Measurements from ENCODE around the gene SLC31A1.

The SLC31A1 gene

GRCh38 chr9:113306566-113306965 lies 85.2 kb downstream of the SLC31A1 start:
- ATAC-seq (replicated peaks; ENCODE audit: extremely low read depth, poor library complexity, severe bottlenecking) (no peak), DNase-seq (ENCODE audit: low spot score in 2 of 2) (no peak)
- no peak overlapping the region for H3K4me3 Mint-ChIP-seq
- H3K4me1 Mint-ChIP-seq: no peaks in the 10 kb centered on the region
- H3K36me3 Mint-ChIP-seq (ENCODE audit: insufficient read depth): no peaks in the 10 kb centered on the region
- H3K27me3 Mint-ChIP-seq: peaks cover 20% of the 10 kb centered on the region
- no peak overlapping the region for H3K27ac Mint-ChIP-seq (ENCODE audit: low read depth)
- no peaks in the 10 kb centered on the region for H3K9me3 Mint-ChIP-seq

DNA sequence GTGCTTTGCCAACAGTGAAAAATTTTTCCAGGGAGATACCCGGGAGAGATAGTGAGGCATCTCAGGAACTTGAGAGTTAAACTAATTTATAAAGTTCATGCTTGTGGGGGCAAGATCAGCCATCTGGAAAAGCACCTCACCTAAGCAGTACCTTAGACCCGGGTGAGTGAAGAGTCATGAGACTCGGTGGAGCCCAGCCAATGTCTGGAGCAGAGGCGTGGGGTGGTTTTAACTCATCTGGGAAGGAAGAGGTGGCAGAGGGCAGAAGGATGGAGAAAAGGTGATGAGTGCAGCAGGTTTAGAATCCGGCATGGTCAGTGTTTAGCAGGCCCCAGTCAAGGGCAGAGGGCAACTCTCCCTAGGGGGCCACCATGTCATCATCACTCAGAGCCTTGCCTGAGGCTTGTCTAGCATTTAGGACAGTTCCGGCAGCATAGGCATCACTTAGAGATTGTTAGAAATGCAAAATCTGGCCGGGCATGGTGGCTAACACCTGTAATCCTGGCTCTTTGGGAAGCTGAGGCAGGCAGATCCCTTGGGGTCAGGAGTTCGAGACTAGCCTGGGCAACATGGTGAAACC lies 86.1 kb downstream of the SLC31A1 start:
- no peak overlapping the region for H3K27ac Mint-ChIP-seq (ENCODE audit: low read depth)
- DNase-seq (ENCODE audit: low spot score in 2 of 2): no peak
- H3K4me3 Mint-ChIP-seq: no peak overlapping the region
- H3K36me3 Mint-ChIP-seq (ENCODE audit: insufficient read depth): no peaks in the 10 kb centered on the region
- no peaks in the 10 kb centered on the region for H3K4me1 Mint-ChIP-seq
- H3K9me3 Mint-ChIP-seq: no peaks in the 10 kb centered on the region
- H3K27me3 Mint-ChIP-seq: peaks cover 11% of the 10 kb centered on the region
- ATAC-seq (replicated peaks; ENCODE audit: extremely low read depth, poor library complexity, severe bottlenecking): no peak

DNA sequence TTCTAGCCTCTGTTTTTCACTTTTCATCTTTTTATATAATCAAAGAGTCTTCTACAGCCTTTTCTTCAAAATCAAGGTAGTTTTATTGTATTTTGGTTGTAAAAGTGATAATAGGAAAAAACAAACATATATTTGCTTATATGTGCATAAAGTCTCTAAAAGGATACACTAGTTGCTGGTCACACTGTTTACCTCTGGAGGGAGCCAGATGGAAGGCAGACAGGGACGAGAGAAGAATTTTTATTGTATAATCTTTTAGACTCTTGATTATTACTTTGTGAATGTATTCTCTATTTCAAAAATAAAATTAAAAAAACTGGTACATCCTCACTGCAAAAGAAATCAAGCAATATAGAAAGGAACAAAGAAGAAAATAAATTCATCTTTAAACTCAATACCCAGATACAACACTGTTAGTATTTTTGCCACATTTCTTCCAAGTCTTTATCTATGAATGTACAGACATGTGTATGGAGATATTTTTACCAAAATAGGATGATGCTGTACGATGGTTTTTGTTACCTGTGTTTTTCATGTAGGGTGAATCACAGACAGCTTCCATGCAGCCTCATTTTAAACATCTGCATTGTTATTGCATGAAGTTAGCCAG lies 88.0 kb downstream of the SLC31A1 start:
- ATAC-seq (replicated peaks; ENCODE audit: extremely low read depth, poor library complexity, severe bottlenecking): no peak
- no peak for DNase-seq (ENCODE audit: low spot score in 2 of 2)
- Mint-ChIP-seq H3K27me3 (no peaks in the 10 kb centered on the region), H3K4me1 (no peaks in the 10 kb centered on the region), H3K4me3 (no peak overlapping the region), H3K36me3 (ENCODE audit: insufficient read depth) (no peaks in the 10 kb centered on the region), H3K27ac (ENCODE audit: low read depth) (no peak overlapping the region), H3K9me3 (no peaks in the 10 kb centered on the region)

- DNase-seq (ENCODE audit: low spot score in 2 of 2) (no peak), ATAC-seq (replicated peaks; ENCODE audit: extremely low read depth, poor library complexity, severe bottlenecking) (no peak)
- Mint-ChIP-seq H3K4me1 (no peaks in the 10 kb centered on the region), H3K4me3 (no peak overlapping the region), H3K36me3 (ENCODE audit: insufficient read depth) (no peaks in the 10 kb centered on the region), H3K27me3 (peaks cover 9% of the 10 kb centered on the region), H3K27ac (ENCODE audit: low read depth) (no peak overlapping the region), H3K9me3 (no peaks in the 10 kb centered on the region)
Measured at GRCh38 chr9:113310538-113310937, 89.2 kb downstream of the SLC31A1 start.

GRCh38 chr9:113311961-113312360 lies 90.6 kb downstream of the SLC31A1 start:
- DNase-seq (ENCODE audit: low spot score in 2 of 2): no peak
- H3K4me1 Mint-ChIP-seq: no peaks in the 10 kb centered on the region
- H3K27ac Mint-ChIP-seq (ENCODE audit: low read depth): no peak overlapping the region
- no peak for ATAC-seq (replicated peaks; ENCODE audit: extremely low read depth, poor library complexity, severe bottlenecking)
- H3K36me3 Mint-ChIP-seq (ENCODE audit: insufficient read depth): no peaks in the 10 kb centered on the region
- H3K9me3 Mint-ChIP-seq: no peaks in the 10 kb centered on the region
- no peak overlapping the region for H3K4me3 Mint-ChIP-seq
- H3K27me3 Mint-ChIP-seq: peaks cover 19% of the 10 kb centered on the region

- DNase-seq (ENCODE audit: low spot score in 2 of 2) (no peak), ATAC-seq (replicated peaks; ENCODE audit: extremely low read depth, poor library complexity, severe bottlenecking) (no peak)
- Mint-ChIP-seq H3K27me3 (peaks cover 19% of the 10 kb centered on the region), H3K27ac (ENCODE audit: low read depth) (no peak overlapping the region), H3K36me3 (ENCODE audit: insufficient read depth) (no peaks in the 10 kb centered on the region), H3K4me1 (no peaks in the 10 kb centered on the region), H3K9me3 (no peaks in the 10 kb centered on the region), H3K4me3 (no peak overlapping the region)
Measured at GRCh38 chr9:113313261-113313660, 91.9 kb downstream of the SLC31A1 start.
